Measurements from ENCODE around the gene THAP5.
A peak's percentile ranks its signal among the peaks of the same experiment; 100 is the strongest.
"Not testable (repeated sequence)": the region's sequence is repeated elsewhere in the genome, so short reads cannot be mapped to it uniquely, and the experiment has no call there.

The THAP5 gene

GRCh38 chr7:108589199-108589598 is 19.7 kb upstream of the THAP5 start:
- DNase-seq, result no peak

GRCh38 chr7:108586274-108586710 is 16.8 kb upstream of the THAP5 start:
- no peak for DNase-seq

GRCh38 chr7:108585843-108586242 is 16.3 kb upstream of the THAP5 start:
- DNase-seq, result no peak

- no peak for DNase-seq
Measured at GRCh38 chr7:108584211-108584610, 14.7 kb upstream of the THAP5 start.

GRCh38 chr7:108581655-108582491 is 12.4 kb upstream of the THAP5 start:
- DNase-seq, result no peak

- DNase-seq, result no peak
Measured at GRCh38 chr7:108580298-108580697, 10.8 kb upstream of the THAP5 start.

GRCh38 chr7:108578937-108579336 is 9.4 kb upstream of the THAP5 start:
- DNase-seq, result no peak

- DNase-seq, result no peak
Measured at GRCh38 chr7:108576116-108576515, 6.6 kb upstream of the THAP5 start.

- no peak for DNase-seq
Measured at GRCh38 chr7:108575156-108575555, 5.7 kb upstream of the THAP5 start.

- DNase-seq, result no peak
Measured at GRCh38 chr7:108572480-108572879, 3.0 kb upstream of the THAP5 start.

GRCh38 chr7:108570146-108570755 is 745 bp upstream of the THAP5 start:
- DNase-seq, result peak; percentile 77

- DNase-seq, result no peak
Measured at GRCh38 chr7:108568801-108569380, 615 bp downstream of the THAP5 start.

- DNase-seq, result no peak
Measured at GRCh38 chr7:108565987-108566386, 3.5 kb downstream of the THAP5 start.

GRCh38 chr7:108561047-108561619 is 8.4 kb downstream of the THAP5 start:
- DNase-seq, result no peak

GRCh38 chr7:108559253-108559652 is 10.3 kb downstream of the THAP5 start:
- no peak for DNase-seq

- no peak for DNase-seq
Measured at GRCh38 chr7:108557617-108558016, 11.9 kb downstream of the THAP5 start.

GRCh38 chr7:108557191-108557590 is 12.3 kb downstream of the THAP5 start:
- no peak for DNase-seq

- not testable (repeated sequence) for DNase-seq
Measured at GRCh38 chr7:108556665-108557064, 12.8 kb downstream of the THAP5 start.

GRCh38 chr7:108548141-108548896 is 21.2 kb downstream of the THAP5 start:
- DNase-seq, result not testable (repeated sequence)

- no peak for DNase-seq
Measured at GRCh38 chr7:108541478-108541877, 28.0 kb downstream of the THAP5 start.

GRCh38 chr7:108538685-108539084 is 30.8 kb downstream of the THAP5 start:
- not testable (repeated sequence) for DNase-seq

- not testable (repeated sequence) for DNase-seq
Measured at GRCh38 chr7:108538236-108538635, 31.3 kb downstream of the THAP5 start.

All from right kidney (tissue), 1 donor.